GM23338 (cell line): ENCODE data around the gene RASL12. TPM values are rescaled to one million over a fixed set of nuclear protein-coding genes. Genes with fewer than 3 reads are reported as not detected.

Experiments used
- ATAC-seq: fragments of 200-7000 bp; cut with Tn5 transposase; 3 replicates; pipeline ENCODE4 v1.9.1; 2020
- DNase-seq: peaks from one replicate; pipeline ENCODE4 v3.0.0-alpha.2; 2015; ENCODE audit warnings: low spot score
- H2AFZ ChIP-seq: fragments of 200-600 bp; sonication (generic); 2 replicates; pipeline ENCODE4 v1.8.0; 2016; ENCODE audit warnings: antibody characterized with exemption, mild to moderate bottlenecking, moderate library complexity
- H3F3A ChIP-seq: fragments of 200-600 bp; sonication (generic); replicated peaks from 2 replicates; pipeline ENCODE4 v1.8.0; 2017; ENCODE audit warnings: antibody characterized with exemption, mixed run types, low read depth
- H3K27ac ChIP-seq: fragments of 200-600 bp; sonication (generic); 2 replicates; pipeline ENCODE4 v1.6.1; 2016; ENCODE audit warnings: low read depth
- H3K27me3 ChIP-seq: fragments of 200-600 bp; sonication (generic); 2 replicates; pipeline ENCODE4 v1.8.0; 2016; ENCODE audit warnings: mild to moderate bottlenecking, mixed run types, moderate library complexity; ENCODE audit not compliant: insufficient read depth
- H3K36me3 ChIP-seq: fragments of 200-600 bp; sonication (generic); 2 replicates; pipeline ENCODE4 v1.8.0; 2016; ENCODE audit warnings: mild to moderate bottlenecking; ENCODE audit not compliant: insufficient read depth
- H3K4me1 ChIP-seq: fragments of 200-600 bp; sonication (generic); 2 replicates; pipeline ENCODE4 v1.8.0; 2016; ENCODE audit warnings: mild to moderate bottlenecking, moderate library complexity; ENCODE audit not compliant: insufficient read depth
- H3K4me2 ChIP-seq: fragments of 200-600 bp; sonication (generic); 2 replicates; pipeline ENCODE4 v1.7.1; 2017; ENCODE audit warnings: mixed run types
- H3K4me3 ChIP-seq: fragments of 200-600 bp; sonication (generic); 2 replicates; pipeline ENCODE4 v1.6.1; 2016; ENCODE audit warnings: mixed run types
- H3K79me2 ChIP-seq: fragments of 200-600 bp; sonication (generic); replicated peaks from 2 replicates; pipeline ENCODE4 v1.8.0; 2017; ENCODE audit warnings: mild to moderate bottlenecking; ENCODE audit not compliant: insufficient read depth
- H3K9me2 ChIP-seq: fragments of 200-600 bp; sonication (generic); 2 replicates; pipeline ENCODE4 v1.8.0; 2017; ENCODE audit not compliant: insufficient read depth
- H4K20me1 ChIP-seq: fragments of 200-600 bp; sonication (generic); replicated peaks from 2 replicates; pipeline ENCODE4 v1.8.0; 2017; ENCODE audit warnings: mild to moderate bottlenecking; ENCODE audit not compliant: insufficient read depth
- H3K27ac Mint-ChIP-seq: 2 replicates; pipeline ENCODE4 v1.8.0; 2020; ENCODE audit warnings: inconsistent platforms, mild to moderate bottlenecking, moderate library complexity, mixed read lengths
- H3K27me3 Mint-ChIP-seq: 3 replicates; pipeline ENCODE4 v1.8.0; 2022; ENCODE audit warnings: low read depth, mild to moderate bottlenecking, moderate library complexity, mixed read lengths, inconsistent platforms; ENCODE audit not compliant: insufficient read depth, poor library complexity
- H3K36me3 Mint-ChIP-seq: 3 replicates; pipeline ENCODE4 v1.8.0; 2021; ENCODE audit warnings: low read depth, mild to moderate bottlenecking, inconsistent platforms, moderate library complexity, mixed read lengths
- H3K4me1 Mint-ChIP-seq: 3 replicates; pipeline ENCODE4 v1.8.0; 2020; ENCODE audit warnings: mild to moderate bottlenecking, inconsistent platforms, mixed read lengths
- H3K4me3 Mint-ChIP-seq: 3 replicates; pipeline ENCODE4 v1.8.0; 2021; ENCODE audit warnings: moderate library complexity, mild to moderate bottlenecking, inconsistent platforms, mixed read lengths
- H3K9me3 Mint-ChIP-seq: 3 replicates; pipeline ENCODE4 v1.8.0; 2020; ENCODE audit warnings: moderate library complexity, mild to moderate bottlenecking, inconsistent platforms, mixed read lengths
- ETS1 ChIP-seq: IDR thresholded peaks from 2 replicates; pipeline ENCODE4 v1.6.1; 2016; ENCODE audit warnings: antibody characterized with exemption
- ZNF331 ChIP-seq: fragments of 250-450 bp; sonication (Bioruptor Pico); IDR thresholded peaks from 2 replicates; pipeline ENCODE4 v1.5.0; 2020; ENCODE audit warnings: low read depth, mild to moderate bottlenecking, moderate library complexity
- polyA plus RNA-seq: library from polyadenylated mRNA; unstranded; fragments of >200 nt; fragmentation: Nextera tagmentation; extraction: Ambion mirVana; gene quantifications from 2 replicates; pipeline ENCODE4 v1.2.1, GENCODE V29; 2016
- total RNA-seq: library from RNA; depleted of rRNA; stranded (reverse); fragments of >200 nt; shearing (Covaris generic); gene quantifications from 2 replicates; pipeline ENCODE4 v1.2.3, GENCODE V29; 2014
- TF ChIP-seq, protein P1 (sequence below), 2 experiments: fragments of 200-600 bp in 1 of 2; sonication (generic) in 1 of 2; conservative IDR thresholded peaks; 2 replicates each; pipeline versions ENCODE4 v1.5.1 to v1.6.1; 2016 to 2017; ENCODE audit warnings: antibody characterized with exemption in 2 of 2, low read depth in 2 of 2, mild to moderate bottlenecking in 2 of 2, moderate library complexity in 1 of 2
- TF ChIP-seq, protein P2 (sequence below): IDR thresholded peaks from one replicate; pipeline ENCODE4 v1.6.1; 2018; ENCODE audit warnings: antibody characterized with exemption; ENCODE audit not compliant: unreplicated experiment
- TF ChIP-seq, protein P3 (sequence below): fragments of 250-450 bp; sonication (Bioruptor Pico); IDR thresholded peaks from 2 replicates; pipeline ENCODE4 v1.5.0; 2020; ENCODE audit warnings: mild to moderate bottlenecking, moderate library complexity

Gene RASL12
- total and polyA plus RNA-seq, 2 experiments from 2014 or later, result 4.5 to 27.7 TPM

DNA sequence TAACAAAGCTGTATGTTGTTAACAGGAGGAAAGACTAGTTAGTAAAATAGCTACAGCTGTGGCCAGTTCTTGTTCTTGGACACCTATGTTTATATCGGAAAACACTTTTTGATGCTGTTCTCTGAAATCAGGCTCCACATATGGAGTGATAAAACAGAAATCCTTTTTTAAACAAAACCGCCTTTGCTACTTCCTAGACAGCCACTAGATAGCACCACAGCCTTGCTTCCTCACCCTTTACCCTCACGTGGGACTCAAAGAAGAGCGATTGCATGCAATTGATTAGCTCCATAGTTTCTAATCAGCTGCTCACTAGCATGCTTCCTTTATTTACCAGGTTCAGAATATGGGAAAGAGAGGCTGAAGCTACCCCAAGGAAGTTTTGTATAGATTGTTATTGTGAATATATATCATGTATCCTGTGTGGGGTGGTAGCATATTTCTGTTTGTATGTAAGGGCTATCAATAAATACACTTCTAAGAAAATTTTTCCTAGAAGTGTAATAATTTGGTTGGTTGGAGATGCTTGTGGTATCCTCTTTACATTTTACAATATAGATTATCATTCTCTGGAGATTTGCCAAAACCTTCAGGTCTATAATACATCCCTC lies 34.0 kb downstream of the RASL12 start:
- Histone ChIP-seq H2AFZ (peak overlapping the region; percentile 39; the same call in 1 of the 2 replicates), H3K4me3 (no peak overlapping the region), H4K20me1 (0 out of 2 replicates have a peak, but pooled peaks cover under 1% of the 10 kb centered on the region), H3K36me3 (no peaks in the 10 kb centered on the region), H3K4me1 (no peaks in the 10 kb centered on the region), H3K4me2 (no peak overlapping the region), H3K27ac (no peak overlapping the region), H3K27me3 (no peaks in the 10 kb centered on the region), H3F3A (0 out of 2 replicates have a peak, but pooled peaks cover 6% of the 10 kb centered on the region), H3K79me2 (peaks cover 2% of the 10 kb centered on the region), H3K9me2 (no peaks in the 10 kb centered on the region)
- DNase-seq, result peak; percentile 66
- no peaks in the 10 kb centered on the region for H3K36me3 Mint-ChIP-seq
- TF ChIP-seq, protein P1, sequence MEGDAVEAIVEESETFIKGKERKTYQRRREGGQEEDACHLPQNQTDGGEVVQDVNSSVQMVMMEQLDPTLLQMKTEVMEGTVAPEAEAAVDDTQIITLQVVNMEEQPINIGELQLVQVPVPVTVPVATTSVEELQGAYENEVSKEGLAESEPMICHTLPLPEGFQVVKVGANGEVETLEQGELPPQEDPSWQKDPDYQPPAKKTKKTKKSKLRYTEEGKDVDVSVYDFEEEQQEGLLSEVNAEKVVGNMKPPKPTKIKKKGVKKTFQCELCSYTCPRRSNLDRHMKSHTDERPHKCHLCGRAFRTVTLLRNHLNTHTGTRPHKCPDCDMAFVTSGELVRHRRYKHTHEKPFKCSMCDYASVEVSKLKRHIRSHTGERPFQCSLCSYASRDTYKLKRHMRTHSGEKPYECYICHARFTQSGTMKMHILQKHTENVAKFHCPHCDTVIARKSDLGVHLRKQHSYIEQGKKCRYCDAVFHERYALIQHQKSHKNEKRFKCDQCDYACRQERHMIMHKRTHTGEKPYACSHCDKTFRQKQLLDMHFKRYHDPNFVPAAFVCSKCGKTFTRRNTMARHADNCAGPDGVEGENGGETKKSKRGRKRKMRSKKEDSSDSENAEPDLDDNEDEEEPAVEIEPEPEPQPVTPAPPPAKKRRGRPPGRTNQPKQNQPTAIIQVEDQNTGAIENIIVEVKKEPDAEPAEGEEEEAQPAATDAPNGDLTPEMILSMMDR (conservative IDR thresholded peaks at IDR 0.05; ENCODE audit: low read depth in 2 of 2), result peak; percentile 50 to 76
- no peak for TF ChIP-seq ZNF331
- H3K9me3 Mint-ChIP-seq, result no peaks in the 10 kb centered on the region
- H3K4me1 Mint-ChIP-seq, result peaks cover 5% of the 10 kb centered on the region; the same call in 2 of the 3 replicates
- no peak overlapping the region for H3K27ac Mint-ChIP-seq
- H3K27me3 Mint-ChIP-seq, result peaks cover 8% of the 10 kb centered on the region
- peak; percentile 15 for ATAC-seq
- no peak overlapping the region for H3K4me3 Mint-ChIP-seq

- Mint-ChIP-seq H3K27ac (no peak overlapping the region), H3K4me3 (no peak overlapping the region), H3K4me1 (peaks cover 11% of the 10 kb centered on the region), H3K36me3 (no peaks in the 10 kb centered on the region; the same call in 2 of the 3 replicates), H3K27me3 (peaks cover 11% of the 10 kb centered on the region), H3K9me3 (no peaks in the 10 kb centered on the region)
- H4K20me1 ChIP-seq, result 0 out of 2 replicates have a peak, but pooled peaks cover 6% of the 10 kb centered on the region
- H3K27ac ChIP-seq, result no peak overlapping the region
- ATAC-seq (peak; percentile 88), DNase-seq (peak; percentile 92)
- no peak overlapping the region for H3K4me3 ChIP-seq
- peak overlapping the region; percentile 39; the same call in 1 of the 2 replicates for H2AFZ ChIP-seq
- H3K4me1 ChIP-seq, result peaks cover 7% of the 10 kb centered on the region
- no peaks in the 10 kb centered on the region for H3K27me3 ChIP-seq
- no peak overlapping the region for H3K4me2 ChIP-seq
- no peaks in the 10 kb centered on the region for H3K36me3 ChIP-seq
- no peaks in the 10 kb centered on the region for H3K9me2 ChIP-seq
- 0 out of 2 replicates have a peak, but pooled peaks cover 6% of the 10 kb centered on the region for H3F3A ChIP-seq
- peaks cover 10% of the 10 kb centered on the region for H3K79me2 ChIP-seq
- no peak for TF ChIP-seq ETS1
- TF ChIP-seq, protein P2, sequence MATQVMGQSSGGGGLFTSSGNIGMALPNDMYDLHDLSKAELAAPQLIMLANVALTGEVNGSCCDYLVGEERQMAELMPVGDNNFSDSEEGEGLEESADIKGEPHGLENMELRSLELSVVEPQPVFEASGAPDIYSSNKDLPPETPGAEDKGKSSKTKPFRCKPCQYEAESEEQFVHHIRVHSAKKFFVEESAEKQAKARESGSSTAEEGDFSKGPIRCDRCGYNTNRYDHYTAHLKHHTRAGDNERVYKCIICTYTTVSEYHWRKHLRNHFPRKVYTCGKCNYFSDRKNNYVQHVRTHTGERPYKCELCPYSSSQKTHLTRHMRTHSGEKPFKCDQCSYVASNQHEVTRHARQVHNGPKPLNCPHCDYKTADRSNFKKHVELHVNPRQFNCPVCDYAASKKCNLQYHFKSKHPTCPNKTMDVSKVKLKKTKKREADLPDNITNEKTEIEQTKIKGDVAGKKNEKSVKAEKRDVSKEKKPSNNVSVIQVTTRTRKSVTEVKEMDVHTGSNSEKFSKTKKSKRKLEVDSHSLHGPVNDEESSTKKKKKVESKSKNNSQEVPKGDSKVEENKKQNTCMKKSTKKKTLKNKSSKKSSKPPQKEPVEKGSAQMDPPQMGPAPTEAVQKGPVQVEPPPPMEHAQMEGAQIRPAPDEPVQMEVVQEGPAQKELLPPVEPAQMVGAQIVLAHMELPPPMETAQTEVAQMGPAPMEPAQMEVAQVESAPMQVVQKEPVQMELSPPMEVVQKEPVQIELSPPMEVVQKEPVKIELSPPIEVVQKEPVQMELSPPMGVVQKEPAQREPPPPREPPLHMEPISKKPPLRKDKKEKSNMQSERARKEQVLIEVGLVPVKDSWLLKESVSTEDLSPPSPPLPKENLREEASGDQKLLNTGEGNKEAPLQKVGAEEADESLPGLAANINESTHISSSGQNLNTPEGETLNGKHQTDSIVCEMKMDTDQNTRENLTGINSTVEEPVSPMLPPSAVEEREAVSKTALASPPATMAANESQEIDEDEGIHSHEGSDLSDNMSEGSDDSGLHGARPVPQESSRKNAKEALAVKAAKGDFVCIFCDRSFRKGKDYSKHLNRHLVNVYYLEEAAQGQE, result no peak
- TF ChIP-seq, protein P3, sequence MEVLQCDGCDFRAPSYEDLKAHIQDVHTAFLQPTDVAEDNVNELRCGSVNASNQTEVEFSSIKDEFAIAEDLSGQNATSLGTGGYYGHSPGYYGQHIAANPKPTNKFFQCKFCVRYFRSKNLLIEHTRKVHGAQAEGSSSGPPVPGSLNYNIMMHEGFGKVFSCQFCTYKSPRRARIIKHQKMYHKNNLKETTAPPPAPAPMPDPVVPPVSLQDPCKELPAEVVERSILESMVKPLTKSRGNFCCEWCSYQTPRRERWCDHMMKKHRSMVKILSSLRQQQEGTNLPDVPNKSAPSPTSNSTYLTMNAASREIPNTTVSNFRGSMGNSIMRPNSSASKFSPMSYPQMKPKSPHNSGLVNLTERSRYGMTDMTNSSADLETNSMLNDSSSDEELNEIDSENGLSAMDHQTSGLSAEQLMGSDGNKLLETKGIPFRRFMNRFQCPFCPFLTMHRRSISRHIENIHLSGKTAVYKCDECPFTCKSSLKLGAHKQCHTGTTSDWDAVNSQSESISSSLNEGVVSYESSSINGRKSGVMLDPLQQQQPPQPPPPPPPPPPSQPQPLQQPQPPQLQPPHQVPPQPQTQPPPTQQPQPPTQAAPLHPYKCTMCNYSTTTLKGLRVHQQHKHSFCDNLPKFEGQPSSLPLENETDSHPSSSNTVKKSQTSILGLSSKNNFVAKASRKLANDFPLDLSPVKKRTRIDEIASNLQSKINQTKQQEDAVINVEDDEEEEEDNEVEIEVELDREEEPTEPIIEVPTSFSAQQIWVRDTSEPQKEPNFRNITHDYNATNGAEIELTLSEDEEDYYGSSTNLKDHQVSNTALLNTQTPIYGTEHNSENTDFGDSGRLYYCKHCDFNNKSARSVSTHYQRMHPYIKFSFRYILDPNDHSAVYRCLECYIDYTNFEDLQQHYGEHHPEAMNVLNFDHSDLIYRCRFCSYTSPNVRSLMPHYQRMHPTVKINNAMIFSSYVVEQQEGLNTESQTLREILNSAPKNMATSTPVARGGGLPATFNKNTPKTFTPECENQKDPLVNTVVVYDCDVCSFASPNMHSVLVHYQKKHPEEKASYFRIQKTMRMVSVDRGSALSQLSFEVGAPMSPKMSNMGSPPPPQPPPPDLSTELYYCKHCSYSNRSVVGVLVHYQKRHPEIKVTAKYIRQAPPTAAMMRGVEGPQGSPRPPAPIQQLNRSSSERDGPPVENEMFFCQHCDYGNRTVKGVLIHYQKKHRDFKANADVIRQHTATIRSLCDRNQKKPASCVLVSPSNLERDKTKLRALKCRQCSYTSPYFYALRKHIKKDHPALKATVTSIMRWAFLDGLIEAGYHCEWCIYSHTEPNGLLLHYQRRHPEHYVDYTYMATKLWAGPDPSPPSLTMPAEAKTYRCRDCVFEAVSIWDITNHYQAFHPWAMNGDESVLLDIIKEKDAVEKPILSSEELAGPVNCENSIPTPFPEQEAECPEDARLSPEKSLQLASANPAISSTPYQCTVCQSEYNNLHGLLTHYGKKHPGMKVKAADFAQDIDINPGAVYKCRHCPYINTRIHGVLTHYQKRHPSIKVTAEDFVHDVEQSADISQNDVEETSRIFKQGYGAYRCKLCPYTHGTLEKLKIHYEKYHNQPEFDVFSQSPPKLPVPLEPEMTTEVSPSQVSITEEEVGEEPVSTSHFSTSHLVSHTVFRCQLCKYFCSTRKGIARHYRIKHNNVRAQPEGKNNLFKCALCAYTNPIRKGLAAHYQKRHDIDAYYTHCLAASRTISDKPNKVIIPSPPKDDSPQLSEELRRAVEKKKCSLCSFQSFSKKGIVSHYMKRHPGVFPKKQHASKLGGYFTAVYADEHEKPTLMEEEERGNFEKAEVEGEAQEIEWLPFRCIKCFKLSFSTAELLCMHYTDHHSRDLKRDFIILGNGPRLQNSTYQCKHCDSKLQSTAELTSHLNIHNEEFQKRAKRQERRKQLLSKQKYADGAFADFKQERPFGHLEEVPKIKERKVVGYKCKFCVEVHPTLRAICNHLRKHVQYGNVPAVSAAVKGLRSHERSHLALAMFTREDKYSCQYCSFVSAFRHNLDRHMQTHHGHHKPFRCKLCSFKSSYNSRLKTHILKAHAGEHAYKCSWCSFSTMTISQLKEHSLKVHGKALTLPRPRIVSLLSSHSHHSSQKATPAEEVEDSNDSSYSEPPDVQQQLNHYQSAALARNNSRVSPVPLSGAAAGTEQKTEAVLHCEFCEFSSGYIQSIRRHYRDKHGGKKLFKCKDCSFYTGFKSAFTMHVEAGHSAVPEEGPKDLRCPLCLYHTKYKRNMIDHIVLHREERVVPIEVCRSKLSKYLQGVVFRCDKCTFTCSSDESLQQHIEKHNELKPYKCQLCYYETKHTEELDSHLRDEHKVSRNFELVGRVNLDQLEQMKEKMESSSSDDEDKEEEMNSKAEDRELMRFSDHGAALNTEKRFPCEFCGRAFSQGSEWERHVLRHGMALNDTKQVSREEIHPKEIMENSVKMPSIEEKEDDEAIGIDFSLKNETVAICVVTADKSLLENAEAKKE, result no peak
Measured at GRCh38 chr15:65032801-65033537, 34.8 kb downstream of the RASL12 start.
